GM21529 (cell line): ENCODE measurements around the gene CRIM1.
A peak's percentile ranks its signal among the peaks of the same experiment; 100 is the strongest.
"Not testable (repeated sequence)": the region's sequence is repeated elsewhere in the genome, so short reads cannot be mapped to it uniquely, and the experiment has no call there.

Experiments
- ATAC-seq: cut with Tn5 transposase; IDR thresholded peaks from one replicate; pipeline ENCODE4 v1.9.1; 2021; ENCODE audit not compliant: unreplicated experiment

Gene CRIM1

DNA sequence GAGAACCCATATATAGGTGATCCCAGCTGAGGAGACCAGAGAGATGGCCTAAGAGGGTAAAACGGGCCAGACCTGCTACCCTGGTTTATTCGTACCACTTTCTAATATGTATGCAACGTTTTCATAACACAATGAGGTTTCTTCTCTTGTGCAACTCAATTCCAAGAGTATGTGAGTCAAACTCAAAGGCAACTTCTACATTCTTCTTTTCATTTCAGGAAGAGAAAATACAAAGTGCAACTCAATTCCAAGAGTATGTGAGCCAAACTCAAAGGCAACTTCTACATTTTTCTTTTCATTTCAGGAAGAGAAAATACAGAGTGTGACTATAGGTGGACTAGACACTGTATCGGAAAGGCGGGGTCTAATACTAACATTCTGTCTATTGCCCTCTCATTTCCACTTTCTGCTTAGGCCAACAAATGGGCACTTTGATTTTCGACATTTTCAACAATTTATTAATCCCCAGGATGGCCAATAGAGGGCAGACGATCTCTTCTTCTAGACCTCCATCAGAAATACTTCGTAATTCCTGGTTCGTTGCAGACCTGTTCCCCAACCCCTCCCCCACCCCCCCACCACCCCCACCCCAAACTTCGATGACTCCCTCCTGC lies 3.7 kb upstream of the CRIM1 start:
- no peak for ATAC-seq

- ATAC-seq = no peak
These were observed 2.9 kb upstream of the CRIM1 start for GRCh38 chr2:36352701-36353100.

DNA sequence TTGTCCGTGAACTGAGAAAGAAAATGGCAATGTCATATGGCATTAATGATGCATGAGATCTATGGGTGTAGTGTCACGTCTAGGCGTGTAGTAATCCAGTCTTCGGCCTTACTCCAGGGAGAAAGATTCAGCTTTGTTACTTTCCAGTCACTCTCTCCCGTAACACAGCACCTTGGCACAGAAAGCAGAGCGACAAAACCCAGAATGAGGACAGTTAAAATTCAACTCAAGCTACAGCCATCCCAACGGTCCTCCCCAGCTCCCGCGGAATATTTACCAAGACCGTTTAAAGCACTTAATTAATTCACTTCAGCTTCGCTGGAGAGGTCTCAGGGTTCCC lies 797 bp upstream of the CRIM1 start:
- no peak for ATAC-seq

GRCh38 chr2:36355890-36356297 lies 316 bp downstream of the CRIM1 start:
- peak; percentile 27 for ATAC-seq

DNA sequence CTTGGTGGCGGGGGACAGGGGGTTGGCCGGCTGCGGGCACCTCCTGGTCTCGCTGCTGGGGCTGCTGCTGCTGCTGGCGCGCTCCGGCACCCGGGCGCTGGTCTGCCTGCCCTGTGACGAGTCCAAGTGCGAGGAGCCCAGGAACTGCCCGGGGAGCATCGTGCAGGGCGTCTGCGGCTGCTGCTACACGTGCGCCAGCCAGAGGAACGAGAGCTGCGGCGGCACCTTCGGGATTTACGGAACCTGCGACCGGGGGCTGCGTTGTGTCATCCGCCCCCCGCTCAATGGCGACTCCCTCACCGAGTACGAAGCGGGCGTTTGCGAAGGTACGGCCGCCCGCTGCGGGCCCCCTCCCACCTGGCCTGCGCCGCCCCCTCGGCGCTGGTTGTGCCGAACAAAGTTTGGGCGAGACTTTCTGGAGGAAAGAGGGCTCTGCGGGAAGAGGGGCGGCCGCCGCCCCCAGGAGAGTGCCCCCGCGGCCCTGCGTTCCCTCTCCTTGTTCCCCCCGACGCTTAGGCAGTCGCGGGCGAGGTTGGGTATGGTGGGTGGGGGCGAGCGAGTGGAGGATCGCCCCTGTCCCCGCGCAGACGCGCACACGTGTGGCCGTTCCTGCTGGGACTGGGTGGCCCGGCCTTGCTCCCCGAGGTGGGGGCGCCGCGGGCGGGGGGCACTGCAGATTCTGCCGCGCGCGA lies 866 bp downstream of the CRIM1 start:
- peak; percentile 20 for ATAC-seq

DNA sequence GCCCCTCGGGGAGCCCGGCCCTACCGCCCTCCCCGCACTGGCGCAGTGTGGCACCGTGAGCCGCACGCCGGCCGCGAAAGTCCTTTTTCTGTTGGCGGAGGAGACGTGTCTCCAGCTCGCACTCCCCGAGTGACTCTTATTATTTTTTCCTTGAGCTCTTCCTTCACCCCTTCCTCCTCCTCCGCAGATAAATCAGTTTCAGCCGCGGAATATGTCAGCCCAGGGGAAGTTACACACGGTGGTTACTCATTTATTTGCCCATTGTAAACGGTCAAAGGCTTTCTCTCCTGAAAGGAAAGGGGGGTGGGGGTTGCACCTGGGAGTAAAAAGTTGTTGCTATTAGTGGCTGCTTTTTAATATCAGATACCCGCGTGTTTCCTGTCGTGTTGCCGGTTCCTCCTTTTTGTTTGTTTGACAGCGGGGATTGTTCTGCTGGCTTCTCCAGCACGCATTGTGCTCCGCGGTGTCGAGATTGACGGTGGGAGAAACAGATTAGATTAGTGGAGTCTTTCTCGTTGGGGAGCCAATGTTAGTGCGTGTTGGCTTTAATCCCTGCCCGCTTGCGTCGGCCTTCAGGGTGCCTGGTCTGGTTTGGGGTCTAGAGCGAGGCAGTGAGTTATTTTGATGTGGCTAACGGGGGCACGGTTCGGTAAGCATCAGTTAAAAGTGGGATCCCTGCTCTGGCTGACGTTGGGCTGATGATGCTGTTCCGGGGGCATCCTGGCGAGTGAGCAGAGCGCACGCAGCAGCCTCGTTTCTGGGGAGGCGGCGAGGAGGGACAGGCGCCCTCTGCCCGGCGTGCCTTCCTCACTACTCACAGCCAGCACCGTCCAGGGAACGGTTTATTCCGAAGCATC lies 1.6 kb downstream of the CRIM1 start:
- peak; percentile 31 for ATAC-seq

- peak; percentile 26 for ATAC-seq
These were observed 2.5 kb downstream of the CRIM1 start for GRCh38 chr2:36357847-36358659.

DNA sequence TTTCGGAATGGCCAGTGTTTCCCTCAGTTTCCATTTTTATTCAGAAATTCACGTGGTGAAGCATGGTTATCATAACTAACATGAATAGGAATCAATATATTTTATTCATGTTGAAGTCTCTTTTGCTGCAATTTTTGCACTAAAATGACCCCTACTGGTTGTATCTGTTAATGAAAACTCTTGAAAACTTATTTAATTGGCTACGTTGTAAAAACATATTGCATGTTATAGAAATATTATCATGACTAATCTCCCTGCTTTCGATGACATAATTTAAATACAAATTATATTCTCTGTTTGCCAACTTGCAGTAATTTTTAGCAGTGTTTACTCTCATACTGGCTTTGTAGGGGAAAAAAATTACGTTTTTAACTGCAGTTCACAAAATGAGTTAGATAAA lies 3.5 kb downstream of the CRIM1 start:
- ATAC-seq = no peak

- no peak for ATAC-seq
These were observed 4.5 kb downstream of the CRIM1 start for GRCh38 chr2:36360063-36360462.

- no peak for ATAC-seq
These were observed 5.3 kb downstream of the CRIM1 start for GRCh38 chr2:36360834-36361233.

DNA sequence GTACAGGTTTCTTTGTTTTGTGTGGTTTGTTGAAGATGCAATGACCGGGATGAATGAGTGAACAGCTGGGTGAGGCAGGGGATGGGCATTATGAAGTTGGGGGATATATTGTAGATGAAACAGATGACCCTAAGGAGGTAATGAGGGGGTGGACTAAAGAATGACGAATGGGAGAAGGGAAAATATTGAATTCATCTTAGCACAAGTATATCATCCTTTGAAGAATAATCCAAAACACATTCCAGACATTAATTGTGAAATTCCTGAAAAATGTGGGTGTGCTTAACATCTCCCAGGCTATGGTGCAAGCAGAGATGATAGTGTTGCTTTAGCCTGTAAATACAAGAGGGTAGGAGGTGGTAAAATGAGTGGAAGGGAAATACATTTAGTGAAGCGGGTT lies 5.8 kb downstream of the CRIM1 start:
- no peak for ATAC-seq

DNA sequence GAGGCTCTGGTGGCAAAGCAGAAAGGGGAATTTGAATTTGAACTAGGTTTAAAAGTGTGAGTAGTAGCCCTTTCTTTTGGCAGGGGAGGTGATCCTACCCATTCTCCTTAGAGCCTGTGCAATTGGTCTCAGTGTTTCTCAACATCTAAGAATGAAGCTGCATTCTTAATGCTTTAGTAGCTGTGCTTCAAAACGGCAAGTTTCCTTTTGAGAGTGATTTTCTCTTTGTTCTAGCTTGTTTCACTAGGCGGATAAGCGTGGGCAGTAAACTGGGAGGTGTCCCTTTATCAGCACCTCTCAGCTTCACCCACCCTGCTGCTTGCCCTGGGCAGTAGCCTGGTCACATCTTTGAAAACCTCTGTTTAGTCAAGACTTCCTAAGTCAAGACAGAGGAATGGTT lies 6.7 kb downstream of the CRIM1 start:
- ATAC-seq = no peak

DNA sequence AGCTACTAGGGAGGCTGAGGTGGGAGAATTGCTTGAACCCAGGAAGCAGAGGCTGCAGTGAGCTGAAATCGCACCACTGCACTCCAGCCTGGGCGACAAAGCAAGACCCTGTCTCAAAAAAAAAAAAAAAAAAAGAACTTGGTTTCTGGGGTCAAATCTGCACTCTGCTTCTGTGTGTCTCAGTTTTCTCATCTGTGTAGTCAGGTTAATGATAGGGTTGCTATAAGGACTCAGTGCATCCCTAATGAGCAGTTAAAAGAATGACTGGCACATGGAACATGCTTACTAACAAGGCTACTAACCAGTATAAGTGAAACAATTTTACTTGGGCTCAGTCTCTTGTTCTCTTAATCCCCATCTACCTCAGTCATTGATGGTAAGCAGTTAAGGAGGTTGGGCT lies 7.5 kb downstream of the CRIM1 start:
- ATAC-seq = not testable (repeated sequence)

GRCh38 chr2:36366491-36367120 lies 11.0 kb downstream of the CRIM1 start:
- ATAC-seq = peak; percentile 45

DNA sequence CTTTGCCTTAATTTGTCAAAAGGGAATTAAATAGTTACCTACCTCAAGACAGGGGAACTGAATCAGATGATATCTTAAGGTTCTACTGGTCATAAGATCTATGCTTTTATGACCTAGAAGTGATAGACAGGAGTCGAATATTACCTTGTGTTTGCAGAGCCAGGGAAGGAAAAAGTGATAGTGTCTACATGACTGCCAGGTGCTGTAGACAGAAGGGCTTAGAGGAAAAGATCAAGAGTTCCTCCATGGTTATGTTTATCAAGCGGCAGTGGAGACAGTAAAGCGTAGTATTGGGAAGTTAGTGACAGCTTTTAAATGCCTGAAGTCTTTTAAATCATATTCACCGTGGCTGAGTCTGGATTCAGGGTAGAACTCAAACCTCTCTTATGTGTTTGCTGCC lies 11.9 kb downstream of the CRIM1 start:
- ATAC-seq = no peak

DNA sequence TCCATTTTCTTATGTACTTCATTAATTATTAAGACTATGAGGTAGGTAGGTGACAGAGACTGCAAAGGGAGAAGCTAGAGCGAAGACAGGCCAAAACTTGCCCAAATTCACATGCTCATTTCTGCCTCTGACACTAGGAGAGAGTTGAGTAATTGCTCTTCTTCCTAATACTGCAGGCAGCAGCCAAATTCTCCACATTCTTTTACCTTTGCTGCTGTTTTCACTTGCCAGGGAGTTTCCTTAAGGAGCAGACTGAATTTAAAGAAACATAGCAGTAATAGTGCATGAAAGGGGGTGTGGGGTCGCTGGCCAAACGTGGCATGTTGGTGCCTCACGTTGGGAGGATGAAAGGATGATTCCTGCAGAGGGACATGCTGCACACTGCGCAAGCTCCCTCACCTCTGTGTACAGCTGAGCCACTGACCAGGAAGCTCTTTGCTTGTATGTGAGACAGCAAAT lies 12.3 kb downstream of the CRIM1 start:
- ATAC-seq = no peak

- no peak for ATAC-seq
These were observed 12.9 kb downstream of the CRIM1 start for GRCh38 chr2:36368438-36368837.

- ATAC-seq = no peak
These were observed 13.6 kb downstream of the CRIM1 start for GRCh38 chr2:36369163-36369562.

DNA sequence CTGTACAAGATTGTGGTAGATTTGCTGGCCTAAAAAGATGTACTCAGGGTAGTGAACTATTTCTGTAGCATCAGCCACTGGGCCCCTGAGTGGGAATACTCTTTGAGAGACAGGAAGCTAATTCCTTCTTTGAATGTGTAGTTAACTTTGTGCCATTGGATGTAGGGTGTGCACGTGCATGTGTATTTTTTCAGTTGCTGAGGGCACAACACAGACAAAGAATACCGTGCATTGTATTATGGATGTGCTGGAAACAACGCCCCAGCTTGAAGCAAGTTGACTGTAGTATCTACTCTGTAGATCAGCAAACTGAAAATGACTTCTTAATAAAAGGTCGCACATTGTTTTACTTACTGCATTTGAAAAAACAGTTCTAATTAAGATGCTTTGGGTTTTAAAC lies 14.1 kb downstream of the CRIM1 start:
- ATAC-seq = no peak

DNA sequence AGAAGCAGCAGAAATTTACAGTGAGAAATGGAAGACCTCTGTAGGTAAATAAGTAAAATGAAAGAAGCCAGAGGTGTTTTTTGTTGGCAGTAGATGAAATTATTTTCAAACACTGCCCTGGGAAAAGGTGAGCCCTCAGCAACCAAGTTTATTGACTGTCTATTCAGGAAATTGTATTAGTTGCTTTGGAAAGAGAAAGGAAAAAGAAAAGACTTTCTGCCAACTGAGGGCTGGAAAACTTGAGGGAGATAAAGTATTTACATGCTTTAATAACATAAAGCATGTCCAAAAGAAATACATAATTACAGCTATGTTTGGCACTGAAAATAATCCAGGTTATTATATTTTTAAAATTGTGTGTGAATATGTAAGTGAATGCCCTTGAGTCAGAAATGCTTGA lies 14.7 kb downstream of the CRIM1 start:
- no peak for ATAC-seq
